ENCODE measurements around the gene STXBP6.

The STXBP6 gene

GRCh38 chr14:24874514-24875202 lies 175.3 kb downstream of the STXBP6 start:
- no peak for DNase-seq (ENCODE audit: low spot score in 2 of 2)
- H3K9me3 Mint-ChIP-seq, result no peaks in the 10 kb centered on the region
- no peak overlapping the region for H3K4me3 Mint-ChIP-seq
- H3K36me3 Mint-ChIP-seq, result no peaks in the 10 kb centered on the region
- no peak for ATAC-seq
- no peak overlapping the region for H3K27ac Mint-ChIP-seq
- H3K4me1 Mint-ChIP-seq, result no peaks in the 10 kb centered on the region

GRCh38 chr14:24873551-24873950 lies 176.4 kb downstream of the STXBP6 start:
- DNase-seq (ENCODE audit: low spot score in 2 of 2) (no peak), ATAC-seq (no peak)
- no peak overlapping the region for H3K4me3 Mint-ChIP-seq
- no peaks in the 10 kb centered on the region for H3K36me3 Mint-ChIP-seq
- no peak overlapping the region for H3K27ac Mint-ChIP-seq
- H3K4me1 Mint-ChIP-seq, result no peaks in the 10 kb centered on the region
- H3K9me3 Mint-ChIP-seq, result no peaks in the 10 kb centered on the region

DNA sequence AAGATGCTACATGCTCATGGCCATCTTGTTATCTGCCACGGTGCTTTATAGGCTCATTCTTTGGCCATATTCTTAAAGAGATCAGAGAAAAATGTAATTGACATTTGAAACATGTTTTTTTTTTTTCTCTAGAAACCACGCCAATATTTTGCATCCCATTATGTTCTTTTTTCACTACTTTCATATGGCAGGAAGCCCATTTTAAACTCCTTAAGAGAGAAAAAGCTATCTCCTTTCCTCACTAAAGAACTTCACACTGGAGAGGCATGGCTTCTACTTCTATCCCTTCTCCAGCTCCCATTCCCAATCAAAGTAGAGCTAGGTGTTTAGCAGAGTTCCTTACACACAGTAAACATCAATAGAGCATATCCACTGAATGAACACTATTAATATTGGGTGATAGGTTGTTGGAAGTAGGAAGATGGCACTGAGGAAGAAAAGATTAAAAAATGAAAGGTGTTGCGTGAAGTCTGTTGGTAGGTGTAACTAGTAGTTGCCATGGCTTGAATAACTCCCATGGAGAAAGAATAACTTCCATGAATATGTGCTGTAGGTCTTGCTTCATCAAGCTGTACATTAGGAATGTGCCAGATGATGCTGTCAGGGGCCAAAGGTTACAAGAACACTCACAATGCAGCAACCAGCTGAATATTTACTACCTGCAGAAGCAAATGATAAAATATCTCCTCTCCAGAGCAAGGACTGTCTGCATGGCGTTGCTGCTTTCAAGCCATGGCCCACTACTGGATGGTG lies 178.8 kb downstream of the STXBP6 start:
- Mint-ChIP-seq H3K27ac (no peak overlapping the region), H3K36me3 (no peaks in the 10 kb centered on the region), H3K4me1 (no peaks in the 10 kb centered on the region), H3K9me3 (no peaks in the 10 kb centered on the region), H3K4me3 (no peak overlapping the region)
- no peak for ATAC-seq
- DNase-seq (ENCODE audit: low spot score in 2 of 2), result no peak

DNA sequence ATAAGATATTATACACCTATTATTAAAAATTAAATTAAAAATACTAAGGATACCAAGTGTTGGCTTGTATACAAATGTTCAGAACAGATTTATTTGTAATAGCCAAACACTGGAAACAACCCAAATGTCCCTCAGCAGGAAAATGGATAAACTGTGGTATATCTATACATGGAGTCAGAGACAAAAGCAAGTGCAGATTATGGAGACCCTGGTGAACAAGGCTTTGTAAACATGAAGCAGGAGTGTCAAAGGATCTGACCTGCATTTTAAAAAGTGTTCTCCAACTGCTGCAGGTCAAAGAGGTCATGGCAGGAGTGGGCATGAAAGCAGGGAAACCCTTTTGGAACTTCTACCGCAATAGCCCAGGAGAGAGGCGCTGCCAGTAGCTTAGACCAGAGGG lies 181.6 kb downstream of the STXBP6 start:
- no peak overlapping the region for H3K4me3 Mint-ChIP-seq
- DNase-seq (ENCODE audit: low spot score in 2 of 2) (no peak), ATAC-seq (no peak)
- no peaks in the 10 kb centered on the region for H3K36me3 Mint-ChIP-seq
- H3K4me1 Mint-ChIP-seq, result no peaks in the 10 kb centered on the region
- H3K9me3 Mint-ChIP-seq, result no peaks in the 10 kb centered on the region
- no peak overlapping the region for H3K27ac Mint-ChIP-seq

- Mint-ChIP-seq H3K4me3 (no peak overlapping the region), H3K9me3 (no peaks in the 10 kb centered on the region), H3K4me1 (no peaks in the 10 kb centered on the region), H3K36me3 (no peaks in the 10 kb centered on the region), H3K27ac (no peak overlapping the region)
- no peak for ATAC-seq
- DNase-seq (ENCODE audit: low spot score in 2 of 2), result no peak
Measured at GRCh38 chr14:24866067-24866639, 183.8 kb downstream of the STXBP6 start.

DNA sequence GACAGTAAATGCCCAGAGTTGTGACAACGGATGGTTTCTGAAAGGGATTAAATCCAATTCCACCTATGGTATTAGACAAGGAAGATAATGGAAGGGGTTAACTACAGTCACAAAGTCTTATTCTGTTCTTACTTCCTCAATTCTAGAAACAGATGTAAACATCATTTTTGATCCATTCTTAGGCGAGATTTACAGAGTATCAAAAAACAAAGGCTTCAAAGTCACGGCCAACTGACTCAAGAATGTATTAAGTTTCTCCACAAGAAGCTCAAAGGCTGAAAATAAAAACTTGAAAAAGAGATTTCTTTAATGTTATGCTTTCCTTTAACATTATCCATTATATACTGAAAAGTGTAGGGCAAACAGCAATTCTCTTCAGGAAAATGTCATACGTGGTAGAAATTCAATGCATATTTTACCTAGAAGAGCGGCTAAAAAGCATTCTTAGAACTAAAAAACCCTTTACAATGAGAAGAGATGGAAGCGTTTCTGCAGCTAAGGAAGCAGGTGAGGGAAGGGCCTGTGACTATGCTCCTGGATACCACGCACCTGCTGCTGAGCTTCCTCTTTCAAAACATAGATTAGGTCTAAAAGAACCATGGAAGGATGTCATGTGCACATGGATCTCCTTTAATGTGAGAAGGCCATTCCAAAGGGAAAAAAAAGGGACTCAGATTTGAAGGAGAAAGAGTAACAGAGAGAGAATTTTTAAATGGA lies 185.8 kb downstream of the STXBP6 start:
- Mint-ChIP-seq H3K27ac (no peak overlapping the region), H3K4me1 (no peaks in the 10 kb centered on the region), H3K4me3 (no peak overlapping the region), H3K36me3 (no peaks in the 10 kb centered on the region), H3K9me3 (no peaks in the 10 kb centered on the region)
- no peak for DNase-seq (ENCODE audit: low spot score in 2 of 2)
- no peak for ATAC-seq

- Mint-ChIP-seq H3K27ac (no peak overlapping the region), H3K4me3 (no peak overlapping the region), H3K36me3 (no peaks in the 10 kb centered on the region), H3K4me1 (no peaks in the 10 kb centered on the region), H3K9me3 (no peaks in the 10 kb centered on the region)
- no peak for ATAC-seq
- DNase-seq (ENCODE audit: low spot score in 2 of 2), result no peak
Measured at GRCh38 chr14:24861083-24861630, 188.8 kb downstream of the STXBP6 start.

- DNase-seq (ENCODE audit: low spot score in 2 of 2), result no peak
Measured at GRCh38 chr14:24859559-24859958, 190.4 kb downstream of the STXBP6 start.

GRCh38 chr14:24858684-24859083 lies 191.3 kb downstream of the STXBP6 start:
- no peak for ATAC-seq
- H3K9me3 Mint-ChIP-seq, result no peaks in the 10 kb centered on the region
- no peaks in the 10 kb centered on the region for H3K4me1 Mint-ChIP-seq
- no peak overlapping the region for H3K27ac Mint-ChIP-seq
- H3K4me3 Mint-ChIP-seq, result no peak overlapping the region
- H3K36me3 Mint-ChIP-seq, result no peaks in the 10 kb centered on the region
- DNase-seq (ENCODE audit: low spot score in 2 of 2), result no peak

More at GRCh38 chr14:24859559-24859958, 190.4 kb downstream of the STXBP6 start:
- no peaks in the 10 kb centered on the region for H3K4me1 Mint-ChIP-seq
- no peaks in the 10 kb centered on the region for H3K9me3 Mint-ChIP-seq
- ATAC-seq, result no peak
- no peaks in the 10 kb centered on the region for H3K36me3 Mint-ChIP-seq
- H3K4me3 Mint-ChIP-seq, result no peak overlapping the region
- no peak overlapping the region for H3K27ac Mint-ChIP-seq

GRCh38 chr14:24858052-24858451 lies 191.9 kb downstream of the STXBP6 start:
- Mint-ChIP-seq H3K9me3 (no peaks in the 10 kb centered on the region), H3K4me3 (no peak overlapping the region), H3K36me3 (no peaks in the 10 kb centered on the region), H3K4me1 (no peaks in the 10 kb centered on the region), H3K27ac (no peak overlapping the region)
- ATAC-seq (no peak), DNase-seq (ENCODE audit: low spot score in 2 of 2) (no peak)

DNA sequence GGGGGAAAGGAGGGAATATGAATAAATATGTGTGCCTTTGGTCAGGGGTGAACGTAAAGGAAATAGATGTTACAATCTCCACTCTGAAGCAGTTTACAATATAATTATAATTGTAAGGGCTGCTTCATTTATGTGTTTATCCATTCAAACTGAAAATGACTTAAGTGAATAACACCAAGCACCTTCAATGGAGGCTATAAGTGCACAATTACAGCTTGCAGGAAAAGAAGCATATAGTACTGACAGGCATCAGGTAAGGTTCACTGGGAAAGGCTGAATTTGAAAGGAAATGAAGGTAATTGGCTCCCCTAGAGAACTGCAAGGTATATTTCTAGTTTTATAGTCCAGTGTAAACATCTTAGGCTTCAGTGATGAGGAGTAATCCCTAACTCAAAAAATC lies 192.7 kb downstream of the STXBP6 start:
- H3K36me3 Mint-ChIP-seq, result no peaks in the 10 kb centered on the region
- no peaks in the 10 kb centered on the region for H3K9me3 Mint-ChIP-seq
- H3K4me1 Mint-ChIP-seq, result no peaks in the 10 kb centered on the region
- DNase-seq (ENCODE audit: low spot score in 2 of 2) (no peak), ATAC-seq (no peak)
- no peak overlapping the region for H3K4me3 Mint-ChIP-seq
- H3K27ac Mint-ChIP-seq, result no peak overlapping the region

DNA sequence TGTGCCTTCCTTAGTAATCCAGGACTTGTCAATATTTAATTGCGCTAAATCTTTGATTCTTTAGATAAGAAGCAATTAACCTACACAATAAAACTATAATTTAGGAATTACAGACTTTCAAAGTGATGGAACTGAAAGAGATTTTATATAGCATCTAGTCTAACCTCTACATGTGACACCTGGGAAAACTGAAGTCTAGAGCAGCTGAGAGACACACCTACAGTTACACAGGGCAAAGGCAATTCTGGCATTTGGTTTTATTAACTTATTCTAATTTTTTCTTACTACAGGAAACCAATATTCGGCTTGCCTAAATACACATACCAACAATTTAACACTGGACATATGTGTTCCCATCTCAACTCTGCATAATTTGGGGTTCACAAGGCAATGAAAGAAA lies 196.5 kb downstream of the STXBP6 start:
- no peaks in the 10 kb centered on the region for H3K4me1 Mint-ChIP-seq
- no peak overlapping the region for H3K4me3 Mint-ChIP-seq
- ATAC-seq, result no peak
- no peaks in the 10 kb centered on the region for H3K9me3 Mint-ChIP-seq
- no peaks in the 10 kb centered on the region for H3K36me3 Mint-ChIP-seq
- no peak overlapping the region for H3K27ac Mint-ChIP-seq
- no peak for DNase-seq (ENCODE audit: low spot score in 2 of 2)

DNA sequence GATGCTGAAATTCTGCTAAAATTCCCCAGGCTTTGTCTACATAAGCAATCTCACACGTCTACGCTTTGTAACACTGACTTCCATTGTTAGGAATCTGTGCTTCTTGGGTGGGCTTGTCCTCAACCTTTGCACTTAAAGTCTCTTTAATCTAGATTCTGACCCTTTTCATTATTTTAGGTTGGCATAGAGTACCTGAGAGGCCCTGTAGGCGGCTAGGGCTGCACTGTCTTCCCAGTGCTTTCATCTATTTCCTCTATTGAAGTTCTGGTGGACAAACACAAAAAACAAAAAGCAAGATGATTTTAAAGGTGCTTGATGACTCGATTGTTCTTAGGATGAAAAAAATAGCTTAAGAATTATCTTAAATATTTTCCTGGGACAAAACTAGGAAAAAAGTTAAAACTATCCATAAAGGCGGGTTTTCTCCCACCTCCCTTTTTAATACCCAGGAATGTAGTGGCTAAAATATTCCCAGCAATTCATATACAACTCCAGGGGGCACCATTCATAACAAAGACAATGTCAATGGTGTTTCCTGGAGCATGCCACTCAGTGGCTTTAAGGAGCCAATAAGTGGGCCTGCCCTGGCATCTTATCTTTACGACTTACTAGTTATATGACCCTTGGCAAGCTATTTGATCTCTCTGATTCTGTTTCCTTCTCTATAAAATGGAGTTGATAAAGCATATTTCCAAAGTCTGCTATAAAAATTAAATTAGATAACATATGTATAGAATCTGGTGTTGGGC lies 197.5 kb downstream of the STXBP6 start:
- no peak overlapping the region for H3K27ac Mint-ChIP-seq
- ATAC-seq (no peak), DNase-seq (ENCODE audit: low spot score in 2 of 2) (no peak)
- H3K9me3 Mint-ChIP-seq, result no peaks in the 10 kb centered on the region
- H3K4me3 Mint-ChIP-seq, result no peak overlapping the region
- H3K36me3 Mint-ChIP-seq, result no peaks in the 10 kb centered on the region
- H3K4me1 Mint-ChIP-seq, result no peaks in the 10 kb centered on the region

DNA sequence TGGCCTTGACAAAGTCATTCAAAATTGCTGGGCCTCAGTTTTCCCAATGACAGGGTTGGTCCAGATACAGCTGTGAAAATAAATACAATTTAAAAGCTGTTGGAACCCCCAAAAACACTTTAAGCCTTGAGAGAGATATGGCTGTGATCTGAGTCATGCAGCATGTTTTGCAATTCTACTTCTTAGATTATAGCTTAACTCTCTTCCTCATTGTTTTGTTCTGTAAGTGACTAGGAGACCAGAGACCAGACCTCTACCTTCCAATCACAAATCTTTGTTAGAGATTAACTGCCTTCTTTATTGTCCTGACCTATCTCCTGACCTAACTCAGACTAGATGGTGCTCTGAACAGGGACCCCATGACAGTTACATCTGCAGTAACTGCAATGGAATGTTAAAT lies 198.1 kb downstream of the STXBP6 start:
- DNase-seq (ENCODE audit: low spot score in 2 of 2) (no peak), ATAC-seq (no peak)
- no peaks in the 10 kb centered on the region for H3K9me3 Mint-ChIP-seq
- H3K27ac Mint-ChIP-seq, result no peak overlapping the region
- no peaks in the 10 kb centered on the region for H3K36me3 Mint-ChIP-seq
- H3K4me3 Mint-ChIP-seq, result no peak overlapping the region
- no peaks in the 10 kb centered on the region for H3K4me1 Mint-ChIP-seq

GRCh38 chr14:24851406-24851805 lies 198.5 kb downstream of the STXBP6 start:
- no peaks in the 10 kb centered on the region for H3K9me3 Mint-ChIP-seq
- no peak overlapping the region for H3K27ac Mint-ChIP-seq
- ATAC-seq (no peak), DNase-seq (ENCODE audit: low spot score in 2 of 2) (no peak)
- H3K4me3 Mint-ChIP-seq, result no peak overlapping the region
- no peaks in the 10 kb centered on the region for H3K4me1 Mint-ChIP-seq
- no peaks in the 10 kb centered on the region for H3K36me3 Mint-ChIP-seq
